H1 (cell line): ENCODE results near the gene HOXB4. TPM values are rescaled to one million over a fixed set of nuclear protein-coding genes. Genes with fewer than 3 reads are reported as not detected.

Source experiments
- CBX8 ChIP-seq: fragments of 300-800, 300-1000 bp; sonication (generic); IDR thresholded peaks from 2 replicates; pipeline ENCODE4 v1.7.1; 2016; ENCODE audit warnings: low read depth, low read length, borderline replicate concordance
- RBBP5 ChIP-seq: IDR thresholded peaks from 2 replicates; pipeline ENCODE4 v1.7.1; 2012; ENCODE audit warnings: low read depth, mild to moderate bottlenecking, inconsistent platforms, low read length, moderate library complexity, borderline replicate concordance
- SUZ12 ChIP-seq: fragments of 200-600 bp; sonication (generic); IDR thresholded peaks from 2 replicates; pipeline ENCODE4 v1.6.1; 2012; ENCODE audit warnings: mild to moderate bottlenecking, inconsistent platforms, low read length, moderate library complexity, mixed read lengths
- TBP ChIP-seq: IDR thresholded peaks from 2 replicates; pipeline ENCODE4 v1.6.1; 2011; ENCODE audit warnings: low read depth, low read length, improper control_type of control experiment
- polyA plus RNA-seq, 7 experiments: library from polyadenylated mRNA; depleted of rRNA in 3 of 7; stranded (reverse) in 5 of 7; unstranded in 2 of 7; fragments of >200 nt in 5 of 7; fragments of 200-250 nt in 2 of 7; gene quantifications; 1 replicate in 5 of 7; 2 replicates in 1 of 7; 4 replicates in 1 of 7; pipeline versions ENCODE4 v1.2.1 to v1.2.3, GENCODE V29; 2011 to 2013; ENCODE audit warnings: missing spikeins in 2 of 7, mixed read lengths in 2 of 7
- total RNA-seq: library from RNA; stranded (reverse); fragmentation: NEBNext Ultra II Directional; extraction: Animal tissue kit (Norgen Biotek cat#: 25700); gene quantifications from 2 replicates; pipeline ENCODE4 v1.2.1, GENCODE V29; 2021

Gene HOXB4
- total and polyA plus RNA-seq, 2 of the 8 experiments (the other 6 are each of a cell fraction or from before 2014, with no cell fraction given), result not detected

GRCh38 chr17:48619826-48620449 lies 41.8 kb upstream of the HOXB4 start (continued):
- TF ChIP-seq SUZ12 (peak; percentile 100), TBP (no peak), CBX8 (peak; percentile 97; the same call in 1 of the 2 replicates), RBBP5 (no peak)
